Activated CD4-positive, alpha-beta T cell treated with anti-CD3 and anti-CD28 coated beads for 24 hours (primary cell): ENCODE results near the gene MRPL40.

Experiments used
- DNase-seq, 2 donors: peaks; one replicate each; pipeline ENCODE4 v3.0.0-alpha.2; 2020; ENCODE audit warnings: low read depth in 2 of 2

Gene MRPL40

DNA sequence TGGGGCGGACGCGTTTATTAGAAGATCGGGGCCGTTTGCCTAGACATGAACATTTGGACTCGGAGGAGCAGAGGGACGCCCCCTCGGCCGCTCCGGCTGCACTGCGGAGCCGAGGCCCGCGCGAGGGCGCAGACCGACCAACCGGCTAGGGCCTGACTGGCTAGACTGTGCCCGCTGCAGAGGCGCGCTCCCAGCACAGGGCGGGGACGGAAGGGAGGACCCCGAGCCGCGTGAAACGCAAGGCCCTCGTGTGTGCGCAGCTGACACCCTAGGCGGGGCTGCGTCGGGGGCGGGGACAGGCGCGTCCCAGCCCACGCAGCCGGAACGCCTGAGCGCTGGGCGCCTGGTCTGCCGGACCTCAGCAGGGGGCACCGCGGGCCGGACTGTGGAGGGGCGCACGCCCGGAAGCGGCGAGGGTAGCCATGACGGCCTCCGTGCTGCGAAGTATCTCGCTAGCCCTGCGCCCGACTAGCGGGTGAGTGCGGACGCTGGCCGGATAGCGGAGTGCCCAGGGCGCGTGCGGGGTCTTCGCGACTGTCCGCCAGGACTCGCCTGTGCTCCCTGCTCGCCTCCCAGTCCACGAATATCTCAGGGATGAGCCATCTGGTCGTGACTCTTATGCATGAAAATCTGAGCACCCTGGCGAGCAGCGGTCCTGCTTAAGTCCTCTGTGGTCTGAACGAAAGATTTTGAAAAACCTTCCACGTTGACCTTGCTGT lies at the start of gene MRPL40:
MRPL40 (plus strand) TSS at position 413 of the 719 bp plus-strand sequence; CDS start at position 423, 10 bp downstream.
- DNase-seq: peak; percentile 84 to 88

DNA sequence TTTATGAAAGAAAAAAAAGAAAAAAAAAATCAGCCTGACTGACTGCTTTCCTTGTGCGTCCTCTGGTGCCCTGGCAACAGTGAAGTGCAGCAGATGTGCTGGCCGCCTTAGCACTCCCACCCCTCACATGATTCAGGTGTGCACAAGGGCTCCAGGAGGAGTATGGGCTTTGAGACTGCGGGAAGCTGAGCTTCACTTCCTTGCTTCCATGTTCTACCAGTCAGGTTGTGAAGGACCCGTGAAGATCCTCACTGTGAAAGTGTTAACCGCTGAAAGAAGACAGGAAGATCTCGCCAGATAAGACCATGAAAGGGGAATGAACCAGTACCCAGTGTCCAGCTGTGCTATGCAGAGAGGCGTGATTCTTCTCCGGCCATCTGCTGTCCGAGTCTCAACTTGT lies 49.1 kb upstream of the MRPL40 start:
- DNase-seq: no peak

DNA sequence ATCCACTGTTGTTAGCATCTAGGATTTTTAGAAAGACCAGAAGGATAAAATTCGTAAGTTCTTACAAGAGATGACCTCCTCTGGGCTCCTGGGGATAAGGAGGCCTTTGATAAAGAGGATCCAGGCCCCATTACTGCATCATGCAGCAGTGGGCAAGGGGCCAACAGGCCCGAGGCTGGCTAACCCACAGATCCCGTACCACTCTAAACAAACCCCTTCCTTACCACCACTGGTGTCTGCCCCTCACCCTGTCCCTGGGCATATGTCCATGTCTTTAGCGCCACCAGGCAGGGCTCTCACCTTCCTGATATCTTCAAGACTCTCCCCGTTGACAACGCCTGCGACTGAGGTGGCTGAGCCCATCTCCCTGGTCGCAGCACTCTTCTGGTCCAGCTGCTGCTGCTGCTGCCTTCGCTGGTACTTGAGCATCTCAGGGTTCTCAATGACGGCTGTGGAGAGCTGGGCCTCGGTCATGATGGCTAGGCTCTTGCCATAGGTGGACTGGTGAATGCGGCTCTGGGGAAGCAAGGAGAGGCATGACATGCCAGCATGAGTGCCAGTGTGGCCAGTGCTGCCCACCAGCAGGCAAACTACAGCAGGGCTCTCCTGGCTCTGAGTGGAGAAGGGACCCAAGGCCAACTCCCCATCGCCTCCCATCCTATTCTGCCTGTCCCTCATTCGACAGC lies 47.0 kb upstream of the MRPL40 start:
- no peak for DNase-seq

GRCh38 chr22:19386248-19386647 lies 46.1 kb upstream of the MRPL40 start:
- no peak for DNase-seq

- DNase-seq: no peak
These were observed 45.3 kb upstream of the MRPL40 start for GRCh38 chr22:19387038-19387437.

- DNase-seq: no peak
These were observed 44.8 kb upstream of the MRPL40 start for GRCh38 chr22:19387575-19387974.

DNA sequence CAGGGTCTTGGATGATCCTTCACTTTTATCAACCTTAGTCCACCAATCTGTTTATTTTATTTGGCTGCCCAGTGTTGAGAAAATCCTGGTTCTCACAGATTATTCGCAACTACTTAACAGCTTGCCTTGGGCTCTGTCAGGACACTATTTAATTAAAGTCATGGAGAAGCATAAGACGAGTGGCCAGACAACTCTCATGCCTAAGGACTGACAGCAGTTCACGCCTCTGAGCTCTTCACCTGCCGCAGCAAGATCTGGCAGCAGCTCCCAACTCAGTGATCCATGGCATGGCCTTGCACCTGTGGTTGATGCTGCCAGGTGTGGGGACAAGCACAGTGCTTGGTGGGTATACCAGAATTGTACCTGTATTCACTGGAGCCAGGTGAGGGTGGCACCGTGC lies 38.6 kb upstream of the MRPL40 start:
- no peak for DNase-seq

DNA sequence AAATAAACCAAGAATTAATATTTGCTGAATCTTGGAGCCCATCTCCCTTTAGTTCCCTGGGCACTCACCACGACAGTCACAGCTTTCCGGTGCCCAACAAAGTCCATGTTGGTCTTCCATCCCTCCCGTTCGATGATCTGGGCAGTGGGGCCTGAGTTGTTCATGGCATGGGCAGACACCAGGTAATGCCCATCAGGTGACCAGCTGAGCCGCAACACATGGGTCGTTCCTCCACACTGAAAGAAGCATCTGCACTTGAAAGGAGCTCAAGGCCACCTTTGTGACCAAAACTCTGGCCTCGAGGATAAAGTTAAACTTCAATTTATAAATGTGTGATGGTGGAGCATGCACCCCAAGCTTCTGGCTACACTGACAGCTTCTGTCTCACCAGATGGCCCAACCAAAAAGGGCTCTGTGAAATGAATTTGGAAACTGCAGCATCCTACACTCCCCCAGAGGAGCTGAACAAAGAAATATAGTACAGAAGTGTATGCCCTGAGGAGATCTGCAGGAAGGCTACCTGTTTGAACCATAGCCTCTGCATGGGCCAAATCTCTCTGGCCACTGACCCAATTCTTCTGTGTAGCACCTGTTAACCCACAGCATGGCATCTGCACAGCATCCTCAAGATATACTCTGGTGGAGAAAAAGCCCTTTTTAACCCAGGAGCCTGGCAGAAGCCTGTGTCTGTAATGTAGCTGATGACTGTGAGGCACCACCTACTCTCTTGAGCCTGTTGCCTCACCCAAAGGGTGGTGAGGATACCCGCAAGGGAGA lies 37.9 kb upstream of the MRPL40 start:
- DNase-seq: no peak

DNA sequence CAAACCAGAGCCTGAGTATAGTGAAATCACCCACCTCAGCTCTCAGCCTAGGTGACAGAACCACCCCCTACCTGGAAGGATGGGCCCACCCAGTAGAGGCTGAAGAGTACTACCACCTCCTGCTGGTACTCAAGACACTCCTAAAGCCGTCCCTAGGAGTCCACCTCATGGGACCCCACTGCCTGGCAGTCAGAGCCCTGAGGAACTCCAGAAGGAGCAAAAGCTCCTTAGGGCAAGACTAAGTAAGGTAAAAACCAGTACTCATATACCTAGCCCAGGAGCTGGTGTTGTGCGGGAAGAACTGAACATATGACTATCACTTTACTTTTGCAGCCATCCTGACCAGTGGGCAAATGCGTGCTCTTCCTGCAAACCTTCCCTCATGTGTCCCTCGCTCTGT lies 37.1 kb upstream of the MRPL40 start:
- DNase-seq: no peak

- no peak for DNase-seq
These were observed 35.8 kb upstream of the MRPL40 start for GRCh38 chr22:19396561-19396933.

DNA sequence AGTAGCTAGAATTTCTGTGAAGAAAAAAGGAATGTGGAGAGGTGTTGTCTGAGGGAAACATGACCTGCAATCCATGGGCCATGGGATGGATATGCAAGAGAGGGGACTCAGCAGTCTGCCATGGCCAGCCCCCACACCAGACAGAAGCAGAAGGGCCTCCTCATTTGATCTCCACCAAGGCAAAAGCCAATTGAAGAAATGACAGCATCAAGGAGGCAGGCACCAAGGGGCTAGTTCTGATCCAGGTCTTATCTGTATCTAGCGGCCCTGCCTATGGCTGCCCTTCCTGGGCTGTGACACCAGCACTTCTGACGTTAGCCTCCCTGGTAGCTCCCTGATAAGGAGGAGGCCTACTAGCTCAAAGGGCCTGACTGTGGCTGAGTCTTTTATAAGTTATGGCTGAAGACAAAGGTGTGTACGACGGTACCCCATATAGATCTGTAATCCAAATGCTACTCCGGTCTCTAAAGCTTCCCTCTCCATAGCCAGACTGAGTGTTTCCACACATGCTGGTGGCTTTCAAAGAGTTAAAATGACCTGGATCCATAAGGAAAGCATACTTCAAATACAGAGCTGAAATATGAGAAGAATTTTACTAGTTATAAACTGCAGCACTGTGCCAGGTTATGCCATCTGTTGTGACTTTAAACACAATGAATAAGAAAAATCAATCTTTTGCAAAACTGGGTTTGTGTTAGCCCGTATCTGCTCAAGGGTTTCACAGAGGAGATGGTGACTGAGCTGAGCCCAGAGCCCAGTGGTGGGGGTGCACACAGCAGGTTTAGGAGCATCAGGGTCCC lies 35.2 kb upstream of the MRPL40 start:
- no peak for DNase-seq

DNA sequence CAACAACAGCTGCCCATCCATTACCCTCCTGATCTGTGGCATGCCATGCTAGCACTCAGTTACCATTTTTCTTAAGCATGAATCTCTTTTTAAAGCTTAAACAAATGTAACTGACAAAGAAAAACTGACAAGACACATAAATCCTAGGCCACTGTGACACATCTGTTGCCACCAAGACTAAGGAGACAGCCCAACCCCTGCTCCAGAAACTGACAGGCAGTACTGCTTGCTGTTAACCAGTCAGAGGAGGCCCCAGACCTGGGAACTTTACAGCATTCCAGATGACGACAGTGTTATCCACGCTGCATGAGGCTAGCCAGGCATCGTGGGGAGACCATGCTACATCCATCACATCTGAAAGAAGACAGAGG lies 34.6 kb upstream of the MRPL40 start:
- no peak for DNase-seq

- DNase-seq: no peak
These were observed 34.1 kb upstream of the MRPL40 start for GRCh38 chr22:19398206-19398605.

GRCh38 chr22:19398652-19399051 lies 33.7 kb upstream of the MRPL40 start:
- DNase-seq: no peak

DNA sequence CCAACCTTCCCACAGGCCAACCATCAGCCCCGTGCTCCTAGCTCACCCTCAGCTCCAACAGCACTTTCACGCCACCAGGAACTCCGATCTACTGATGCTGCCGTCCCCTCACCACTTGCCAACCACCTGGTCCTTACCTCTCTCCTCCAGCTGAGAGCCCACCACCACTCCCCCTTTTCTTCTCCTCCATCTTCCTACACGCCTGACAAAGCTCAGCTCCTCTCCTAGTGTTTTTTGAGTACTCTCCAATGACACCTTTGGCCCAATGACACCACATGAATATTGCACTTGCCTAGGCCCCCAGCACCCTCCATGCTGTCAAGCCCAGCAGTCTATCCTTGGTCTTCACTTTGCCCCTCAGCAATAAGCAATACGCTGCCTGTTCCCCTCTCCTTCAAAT lies 31.5 kb upstream of the MRPL40 start:
- DNase-seq: no peak

DNA sequence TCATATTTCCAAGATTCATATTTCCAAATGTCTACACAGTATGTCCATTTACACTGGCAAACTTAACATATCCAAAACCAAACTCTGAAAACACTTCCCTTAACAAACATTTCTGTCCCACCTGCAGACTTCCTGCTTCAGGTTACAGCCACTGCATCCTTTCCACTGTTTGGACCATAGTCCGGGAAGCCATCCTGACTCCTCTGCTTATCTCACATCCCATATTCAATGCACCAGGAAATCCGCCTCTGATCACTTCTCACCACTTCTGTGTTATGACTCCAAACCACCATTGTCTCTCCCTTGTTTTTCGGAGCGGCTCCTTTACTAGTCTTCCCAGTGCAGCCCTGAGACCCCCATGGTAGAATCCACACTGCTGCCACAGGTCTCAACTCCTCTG lies 30.9 kb upstream of the MRPL40 start:
- no peak for DNase-seq

GRCh38 chr22:19402642-19403191 lies 29.6 kb upstream of the MRPL40 start:
- DNase-seq: no peak

- no peak for DNase-seq
These were observed 27.7 kb upstream of the MRPL40 start for GRCh38 chr22:19404676-19405075.

- DNase-seq: no peak
These were observed 27.2 kb upstream of the MRPL40 start for GRCh38 chr22:19405133-19405532.

- DNase-seq: no peak
These were observed 26.7 kb upstream of the MRPL40 start for GRCh38 chr22:19405652-19406051.

DNA sequence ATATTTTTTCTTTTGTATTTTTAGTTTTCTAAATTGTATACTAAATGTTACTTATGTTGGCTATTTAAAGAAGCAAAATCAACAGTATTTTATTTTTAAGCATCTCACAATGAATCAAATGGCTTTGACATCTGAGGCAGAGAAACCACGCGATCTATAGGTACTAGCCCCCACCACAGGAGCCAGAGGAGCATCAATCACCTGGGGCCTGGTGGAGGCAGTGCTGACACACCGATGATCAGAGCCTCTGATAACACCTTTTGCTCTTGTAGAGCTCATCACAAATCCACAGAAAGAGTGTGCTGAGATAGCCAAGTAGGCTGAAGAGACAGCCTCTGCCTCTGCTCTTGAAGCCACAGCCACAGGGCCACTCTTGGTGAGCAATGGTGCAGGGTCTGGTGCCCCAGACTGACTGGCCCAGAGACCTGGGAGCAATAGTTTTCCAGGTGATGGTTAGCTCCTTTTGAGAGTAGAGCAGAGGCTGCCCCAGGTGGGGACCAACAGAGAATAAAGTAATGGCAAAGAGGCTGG lies 26.0 kb upstream of the MRPL40 start:
- no peak for DNase-seq
